Measurements from ENCODE around the gene WDR90.

WDR90 gene

GRCh38 chr16:648781-649589 is at the start of gene WDR90:
Gene WDR90, plus strand, starts transcription at chr16:649365. Its CDS starts 52 bp downstream, at chr16:649417.
- peak; percentile 91 for DNase-seq (ENCODE audit: low read depth)

- DNase-seq (ENCODE audit: low read depth): no peak
Measured at GRCh38 chr16:600781-601180, 48.4 kb upstream of the WDR90 start.

GRCh38 chr16:603933-604332 is 45.2 kb upstream of the WDR90 start:
- DNase-seq (ENCODE audit: low read depth): no peak

GRCh38 chr16:606656-607307 is 42.4 kb upstream of the WDR90 start:
- no peak for DNase-seq (ENCODE audit: low read depth)

GRCh38 chr16:608019-608418 is 41.1 kb upstream of the WDR90 start:
- DNase-seq (ENCODE audit: low read depth): peak; percentile 30

- no peak for DNase-seq (ENCODE audit: low read depth)
Measured at GRCh38 chr16:609316-609715, 39.8 kb upstream of the WDR90 start.

GRCh38 chr16:609984-610383 is 39.2 kb upstream of the WDR90 start:
- no peak for DNase-seq (ENCODE audit: low read depth)

GRCh38 chr16:610513-611381 is 38.4 kb upstream of the WDR90 start:
- peak; percentile 47 for DNase-seq (ENCODE audit: low read depth)

GRCh38 chr16:615122-615521 is 34.0 kb upstream of the WDR90 start:
- no peak for DNase-seq (ENCODE audit: low read depth)

GRCh38 chr16:616733-617586 is 32.2 kb upstream of the WDR90 start:
- no peak for DNase-seq (ENCODE audit: low read depth)

- DNase-seq (ENCODE audit: low read depth): no peak
Measured at GRCh38 chr16:617855-618254, 31.3 kb upstream of the WDR90 start.

- DNase-seq (ENCODE audit: low read depth): no peak
Measured at GRCh38 chr16:619476-620100, 29.6 kb upstream of the WDR90 start.

GRCh38 chr16:620700-621525 is 28.3 kb upstream of the WDR90 start:
- no peak for DNase-seq (ENCODE audit: low read depth)

GRCh38 chr16:621526-622105 is 27.5 kb upstream of the WDR90 start:
- DNase-seq (ENCODE audit: low read depth): no peak

- DNase-seq (ENCODE audit: low read depth): no peak
Measured at GRCh38 chr16:622920-623280, 26.3 kb upstream of the WDR90 start.

- DNase-seq (ENCODE audit: low read depth): no peak
Measured at GRCh38 chr16:624526-625070, 24.6 kb upstream of the WDR90 start.

- no peak for DNase-seq (ENCODE audit: low read depth)
Measured at GRCh38 chr16:625117-625976, 23.8 kb upstream of the WDR90 start.

GRCh38 chr16:625977-626765 is 23.0 kb upstream of the WDR90 start:
- DNase-seq (ENCODE audit: low read depth): no peak

Data from activated T-cell treated with anti-CD3 and anti-CD28 coated beads for 24 hours (primary cell).